ENCODE data around the gene SLCO1B3.

SLCO1B3 gene

DNA sequence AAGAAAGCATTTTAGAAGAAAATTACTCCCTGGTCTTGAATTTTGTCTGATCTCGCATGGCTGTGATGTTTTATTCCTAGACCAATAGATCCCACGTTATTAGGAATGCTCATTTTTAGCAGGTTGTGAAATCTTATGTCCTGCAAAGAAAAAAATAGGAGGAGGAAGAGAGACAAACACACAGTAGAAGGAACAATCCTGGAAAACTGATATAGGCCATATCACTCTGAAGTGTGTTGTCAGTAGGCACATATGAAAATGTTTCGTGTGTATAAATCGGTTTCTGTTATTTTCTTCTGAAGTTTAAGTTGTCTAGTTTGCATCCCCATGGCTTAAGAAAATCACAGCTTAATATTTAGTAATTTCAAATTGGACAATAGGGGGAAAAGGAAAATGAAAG is 12.4 kb downstream of the SLCO1B3 start:
- no peaks in the 10 kb centered on the region for H4K20me1 ChIP-seq (ENCODE audit: low read depth, low read length)
- no peak overlapping the region for H2AFZ ChIP-seq (ENCODE audit: low read depth, low read length, severe bottlenecking)
- no peak for TF ChIP-seq EZH2phosphoT487 (conservative IDR thresholded peaks at IDR 0.05; ENCODE audit: low read length)
- TF ChIP-seq, protein P1, sequence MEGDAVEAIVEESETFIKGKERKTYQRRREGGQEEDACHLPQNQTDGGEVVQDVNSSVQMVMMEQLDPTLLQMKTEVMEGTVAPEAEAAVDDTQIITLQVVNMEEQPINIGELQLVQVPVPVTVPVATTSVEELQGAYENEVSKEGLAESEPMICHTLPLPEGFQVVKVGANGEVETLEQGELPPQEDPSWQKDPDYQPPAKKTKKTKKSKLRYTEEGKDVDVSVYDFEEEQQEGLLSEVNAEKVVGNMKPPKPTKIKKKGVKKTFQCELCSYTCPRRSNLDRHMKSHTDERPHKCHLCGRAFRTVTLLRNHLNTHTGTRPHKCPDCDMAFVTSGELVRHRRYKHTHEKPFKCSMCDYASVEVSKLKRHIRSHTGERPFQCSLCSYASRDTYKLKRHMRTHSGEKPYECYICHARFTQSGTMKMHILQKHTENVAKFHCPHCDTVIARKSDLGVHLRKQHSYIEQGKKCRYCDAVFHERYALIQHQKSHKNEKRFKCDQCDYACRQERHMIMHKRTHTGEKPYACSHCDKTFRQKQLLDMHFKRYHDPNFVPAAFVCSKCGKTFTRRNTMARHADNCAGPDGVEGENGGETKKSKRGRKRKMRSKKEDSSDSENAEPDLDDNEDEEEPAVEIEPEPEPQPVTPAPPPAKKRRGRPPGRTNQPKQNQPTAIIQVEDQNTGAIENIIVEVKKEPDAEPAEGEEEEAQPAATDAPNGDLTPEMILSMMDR (IDR thresholded peaks at IDR 0.05; ENCODE audit: insufficient read depth, low read length, poor library complexity, severe bottlenecking): no peak
- H3K27ac ChIP-seq (ENCODE audit: low read depth, low read length): no peak overlapping the region
- H3K79me2 ChIP-seq (ENCODE audit: insufficient read depth, low read length): no peaks in the 10 kb centered on the region
- no peak overlapping the region for H3K4me2 ChIP-seq (ENCODE audit: low read depth, low read length, poor library complexity, severe bottlenecking)
- no peaks in the 10 kb centered on the region for H3K36me3 ChIP-seq (ENCODE audit: low read length)
- no peaks in the 10 kb centered on the region for H3K9me2 ChIP-seq (replicated peaks; ENCODE audit: insufficient read depth, low read length)
- H3K27me3 ChIP-seq (ENCODE audit: low read length): no peaks in the 10 kb centered on the region
- H3K9me3 ChIP-seq (ENCODE audit: insufficient read depth, low read length): no peaks in the 10 kb centered on the region
- H3K9ac ChIP-seq (ENCODE audit: low read length): no peak overlapping the region
- no peak overlapping the region for H3K4me3 ChIP-seq (ENCODE audit: insufficient read depth, low read length, poor library complexity, severe bottlenecking)
- no peaks in the 10 kb centered on the region for H3F3A ChIP-seq (ENCODE audit: insufficient read depth)

DNA sequence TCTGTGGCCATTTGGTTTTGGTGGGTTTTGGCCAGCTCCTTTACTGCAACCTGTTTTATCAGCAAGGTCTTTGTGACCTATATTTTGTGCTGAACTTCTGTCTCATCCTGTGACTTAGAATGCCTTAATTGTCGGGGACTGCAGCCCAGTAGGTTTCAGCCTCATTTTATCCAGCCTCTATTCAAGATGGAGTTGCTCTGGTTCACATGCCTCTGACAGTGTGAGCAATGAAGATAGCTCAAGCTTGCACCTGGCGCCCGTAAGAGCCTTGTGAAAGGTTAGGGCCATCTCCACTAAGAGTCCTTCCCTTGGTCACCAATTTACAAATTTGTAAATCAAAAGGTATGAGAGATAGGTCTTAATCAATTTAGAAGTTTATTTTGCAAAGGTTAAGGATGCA is 19.4 kb downstream of the SLCO1B3 start:
- H4K20me1 ChIP-seq (ENCODE audit: low read depth, low read length): no peaks in the 10 kb centered on the region
- H3F3A ChIP-seq (ENCODE audit: insufficient read depth): no peaks in the 10 kb centered on the region
- no peak overlapping the region for H3K4me2 ChIP-seq (ENCODE audit: low read depth, low read length, poor library complexity, severe bottlenecking)
- no peaks in the 10 kb centered on the region for H3K9me3 ChIP-seq (ENCODE audit: insufficient read depth, low read length)
- H3K36me3 ChIP-seq (ENCODE audit: low read length): no peaks in the 10 kb centered on the region
- no peaks in the 10 kb centered on the region for H3K9me2 ChIP-seq (replicated peaks; ENCODE audit: insufficient read depth, low read length)
- H3K27ac ChIP-seq (ENCODE audit: low read depth, low read length): no peak overlapping the region
- no peak overlapping the region for H3K9ac ChIP-seq (ENCODE audit: low read length)
- TF ChIP-seq EZH2phosphoT487 (conservative IDR thresholded peaks at IDR 0.05; ENCODE audit: low read length): no peak
- TF ChIP-seq, protein P1 (IDR thresholded peaks at IDR 0.05; ENCODE audit: insufficient read depth, low read length, poor library complexity, severe bottlenecking): no peak
- no peaks in the 10 kb centered on the region for H3K27me3 ChIP-seq (ENCODE audit: low read length)
- no peaks in the 10 kb centered on the region for H3K79me2 ChIP-seq (ENCODE audit: insufficient read depth, low read length)
- H3K4me3 ChIP-seq (ENCODE audit: insufficient read depth, low read length, poor library complexity, severe bottlenecking): no peak overlapping the region
- H2AFZ ChIP-seq (ENCODE audit: low read depth, low read length, severe bottlenecking): no peak overlapping the region

DNA sequence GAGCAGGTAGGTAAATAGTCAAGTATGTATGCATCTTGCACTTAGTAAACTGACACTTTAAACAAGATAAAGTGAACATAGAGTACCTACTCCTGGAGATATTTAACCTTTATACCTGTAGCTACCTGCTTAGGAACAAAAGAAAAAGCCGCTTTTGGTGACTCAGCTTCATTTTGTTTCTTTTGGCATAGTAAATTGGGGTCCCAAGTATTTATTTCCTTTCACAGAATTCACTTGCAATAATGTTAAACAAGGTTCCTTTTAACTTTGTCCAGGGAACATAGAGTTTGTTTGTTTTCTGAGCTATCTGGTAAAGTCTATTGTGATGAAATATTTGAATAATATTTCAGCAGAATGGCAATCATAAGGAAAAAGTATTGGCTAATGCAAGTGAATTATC is 20.0 kb downstream of the SLCO1B3 start:
- Histone ChIP-seq H3K79me2 (ENCODE audit: insufficient read depth, low read length) (no peaks in the 10 kb centered on the region), H2AFZ (ENCODE audit: low read depth, low read length, severe bottlenecking) (no peak overlapping the region), H3F3A (ENCODE audit: insufficient read depth) (no peaks in the 10 kb centered on the region), H3K9me2 (replicated peaks; ENCODE audit: insufficient read depth, low read length) (no peaks in the 10 kb centered on the region), H3K4me2 (ENCODE audit: low read depth, low read length, poor library complexity, severe bottlenecking) (no peak overlapping the region), H3K4me3 (ENCODE audit: insufficient read depth, low read length, poor library complexity, severe bottlenecking) (no peak overlapping the region), H3K9ac (ENCODE audit: low read length) (no peak overlapping the region), H4K20me1 (ENCODE audit: low read depth, low read length) (no peaks in the 10 kb centered on the region), H3K27ac (ENCODE audit: low read depth, low read length) (no peak overlapping the region), H3K9me3 (ENCODE audit: insufficient read depth, low read length) (no peaks in the 10 kb centered on the region), H3K36me3 (ENCODE audit: low read length) (no peaks in the 10 kb centered on the region), H3K27me3 (ENCODE audit: low read length) (no peaks in the 10 kb centered on the region)
- TF ChIP-seq EZH2phosphoT487 (conservative IDR thresholded peaks at IDR 0.05; ENCODE audit: low read length): no peak
- TF ChIP-seq, protein P1 (IDR thresholded peaks at IDR 0.05; ENCODE audit: insufficient read depth, low read length, poor library complexity, severe bottlenecking): no peak
